H9 (cell line): ENCODE measurements around the gene TRMT61A. TPM values are rescaled to one million over a fixed set of nuclear protein-coding genes. Genes with fewer than 3 reads are reported as not detected.

Experiments used
- DNase-seq: peaks from one replicate; pipeline ENCODE4 v3.0.0-alpha.2; 2017
- H2AFZ ChIP-seq: one replicate; pipeline ENCODE4 v1.6.1; 2013; ENCODE audit warnings: mild to moderate bottlenecking, low read length, control low read depth, moderate library complexity
- H2AK5ac ChIP-seq: 2 replicates; pipeline ENCODE4 v1.6.1; 2013; ENCODE audit warnings: low read length, control low read depth, mixed read lengths; ENCODE audit not compliant: insufficient read length
- H2BK120ac ChIP-seq: one replicate; pipeline ENCODE4 v1.6.1; 2013; ENCODE audit warnings: low read depth, mild to moderate bottlenecking, low read length, control low read depth, inconsistent platforms; ENCODE audit not compliant: poor library complexity, severe bottlenecking
- H2BK12ac ChIP-seq: 2 replicates; pipeline ENCODE4 v1.6.1; 2013; ENCODE audit warnings: low read length, control low read depth, mixed read lengths, low read depth; ENCODE audit not compliant: insufficient read length
- H2BK15ac ChIP-seq: 2 replicates; pipeline ENCODE4 v1.6.1; 2013; ENCODE audit warnings: low read depth, low read length, control low read depth
- H2BK20ac ChIP-seq: one replicate; pipeline ENCODE4 v1.6.1; 2013; ENCODE audit warnings: low read depth, mild to moderate bottlenecking, low read length, control low read depth, inconsistent platforms; ENCODE audit not compliant: poor library complexity, severe bottlenecking
- H2BK5ac ChIP-seq: 2 replicates; pipeline ENCODE4 v1.6.1; 2013; ENCODE audit warnings: low read length, control low read depth, mixed read lengths; ENCODE audit not compliant: insufficient read length
- H3K14ac ChIP-seq: 2 replicates; pipeline ENCODE4 v1.6.1; 2013; ENCODE audit warnings: low read length, control low read depth; ENCODE audit not compliant: insufficient read depth
- H3K18ac ChIP-seq: 2 replicates; pipeline ENCODE4 v1.6.1; 2013; ENCODE audit warnings: low read depth, mild to moderate bottlenecking, mixed read lengths, low read length, control low read depth; ENCODE audit not compliant: insufficient read length
- H3K23ac ChIP-seq: 2 replicates; pipeline ENCODE4 v1.6.1; 2013; ENCODE audit warnings: low read length, control low read depth, mixed read lengths, low read depth; ENCODE audit not compliant: insufficient read length
- H3K23me2 ChIP-seq: 2 replicates; pipeline ENCODE4 v1.6.1; 2013; ENCODE audit warnings: low read depth, mild to moderate bottlenecking, mixed read lengths, low read length, control low read depth; ENCODE audit not compliant: insufficient read length, poor library complexity, severe bottlenecking
- H3K27ac ChIP-seq: 2 replicates; pipeline ENCODE4 v1.5.1; 2013; ENCODE audit warnings: low read length, control low read depth, mixed read lengths, low read depth; ENCODE audit not compliant: insufficient read length
- H3K27me3 ChIP-seq: 2 replicates; pipeline ENCODE4 v1.6.1; 2013; ENCODE audit warnings: low read length, control low read depth, inconsistent platforms; ENCODE audit not compliant: insufficient read depth
- H3K4ac ChIP-seq: 2 replicates; pipeline ENCODE4 v1.6.1; 2013; ENCODE audit warnings: low read depth, mild to moderate bottlenecking, control low read depth, inconsistent platforms, low read length, moderate library complexity
- H3K4me1 ChIP-seq: 2 replicates; pipeline ENCODE4 v1.6.1; 2013; ENCODE audit warnings: low read length, control low read depth, inconsistent platforms; ENCODE audit not compliant: insufficient read depth
- H3K4me2 ChIP-seq: 2 replicates; pipeline ENCODE4 v1.6.1; 2013; ENCODE audit warnings: low read length, control low read depth, mixed read lengths; ENCODE audit not compliant: insufficient read length, insufficient read depth
- H3K56ac ChIP-seq: 2 replicates; pipeline ENCODE4 v1.6.1; 2013; ENCODE audit warnings: low read depth, mild to moderate bottlenecking, mixed read lengths, low read length, control low read depth; ENCODE audit not compliant: insufficient read length
- H3K79me1 ChIP-seq: 2 replicates; pipeline ENCODE4 v1.6.1; 2013; ENCODE audit warnings: low read depth, mild to moderate bottlenecking, moderate library complexity, low read length, control low read depth, inconsistent platforms; ENCODE audit not compliant: insufficient read depth, poor library complexity, severe bottlenecking
- H3K79me2 ChIP-seq: 2 replicates; pipeline ENCODE4 v1.6.1; 2013; ENCODE audit warnings: low read length, control low read depth, inconsistent platforms; ENCODE audit not compliant: insufficient read depth
- H3K9ac ChIP-seq: 2 replicates; pipeline ENCODE4 v1.6.1; 2013; ENCODE audit warnings: low read length, control low read depth, mixed read lengths; ENCODE audit not compliant: insufficient read length; ENCODE audit errors: extremely low read depth
- H3K9me3 ChIP-seq: one replicate; pipeline ENCODE4 v1.6.1; 2013; ENCODE audit warnings: low read depth, low read length, inconsistent platforms; ENCODE audit not compliant: control insufficient read depth
- H3T11ph ChIP-seq: one replicate; pipeline ENCODE4 v1.6.1; 2013; ENCODE audit warnings: mild to moderate bottlenecking, low read length, control low read depth, inconsistent platforms
- H4K20me1 ChIP-seq: one replicate; pipeline ENCODE4 v1.6.1; 2013; ENCODE audit not compliant: control insufficient read depth, insufficient read length, insufficient read depth
- H4K5ac ChIP-seq: 2 replicates; pipeline ENCODE4 v1.6.1; 2013; ENCODE audit warnings: low read depth, mild to moderate bottlenecking, mixed read lengths, low read length, control low read depth; ENCODE audit not compliant: insufficient read length
- H4K8ac ChIP-seq: replicated peaks from 2 replicates; pipeline ENCODE4 v1.6.1; 2013; ENCODE audit warnings: low read length, control low read depth, mixed read lengths, low read depth; ENCODE audit not compliant: insufficient read length
- H4K91ac ChIP-seq: 2 replicates; pipeline ENCODE4 v1.6.1; 2013; ENCODE audit warnings: low read depth, mild to moderate bottlenecking, moderate library complexity, mixed read lengths, low read length, control low read depth; ENCODE audit not compliant: insufficient read length
- H3K27ac Mint-ChIP-seq, 3 experiments: 2 replicates in 2 of 3; 3 replicates in 1 of 3; pipeline ENCODE4 v1.8.0; 2020 to 2021; ENCODE audit warnings: mixed read lengths in 3 of 3, mild to moderate bottlenecking in 1 of 3, moderate library complexity in 1 of 3
- H3K27me3 Mint-ChIP-seq: 2 replicates; pipeline ENCODE4 v1.8.0; 2021; ENCODE audit warnings: low read depth, mild to moderate bottlenecking, moderate library complexity, mixed read lengths
- H3K36me3 Mint-ChIP-seq, 3 experiments: 2 replicates in 2 of 3; 3 replicates in 1 of 3; pipeline ENCODE4 v1.8.0; 2020 to 2021; ENCODE audit warnings: low read depth in 3 of 3, mixed read lengths in 3 of 3; ENCODE audit not compliant: insufficient read depth in 1 of 3
- H3K4me1 Mint-ChIP-seq, 2 experiments: 2 replicates each; pipeline ENCODE4 v1.8.0; 2020; ENCODE audit warnings: mixed read lengths in 2 of 2
- H3K4me3 Mint-ChIP-seq, 2 experiments: 2 replicates in 1 of 2; 3 replicates in 1 of 2; pipeline ENCODE4 v1.8.0; 2020 to 2021; ENCODE audit warnings: mild to moderate bottlenecking in 2 of 2, mixed read lengths in 2 of 2, moderate library complexity in 1 of 2
- H3K9me3 Mint-ChIP-seq, 2 experiments: 2 replicates in 1 of 2; 3 replicates in 1 of 2; pipeline ENCODE4 v1.8.0; 2020; ENCODE audit warnings: mild to moderate bottlenecking in 2 of 2, mixed read lengths in 2 of 2, moderate library complexity in 1 of 2
- WGBS: extraction: QIAGEN DNeasy Blood & Tissue Kit; methylation state at CpG from one replicate; pipeline ENCODE4 v1.1.7; 2013; ENCODE audit warnings: missing lambda C conversion rate, low lambda C conversion rate, mixed read lengths; ENCODE audit not compliant: insufficient read length; ENCODE audit errors: extremely low coverage; 5-methylcytosine and 5-hydroxymethylcytosine counted together
- total RNA-seq: library from RNA; stranded (reverse); gene quantifications from 2 replicates; pipeline ENCODE4 v1.2.1, GENCODE V29; 2021
- TF ChIP-seq, protein P1 (sequence below): fragments of 200-600 bp; sonication (generic); conservative IDR thresholded peaks from 3 replicates; pipeline ENCODE4 v1.8.0; 2021; ENCODE audit warnings: antibody characterized with exemption, mild to moderate bottlenecking

The TRMT61A gene
- total RNA-seq, 1 experiment from 2014 or later, result 21.9 TPM

GRCh38 chr14:103530390-103530789, 1.4 kb downstream of the TRMT61A start:
- no peak overlapping the region for H3K56ac ChIP-seq
- H3K4ac ChIP-seq, result no peak overlapping the region
- H3K9me3 Mint-ChIP-seq, result no peaks in the 10 kb centered on the region; a peak in 2 of 5 replicates
- H2BK12ac ChIP-seq, result no peak overlapping the region
- H4K91ac ChIP-seq, result no peak overlapping the region
- H3K4me2 ChIP-seq, result peak overlapping the region; percentile 93
- H4K20me1 ChIP-seq, result peaks cover 4% of the 10 kb centered on the region
- H2BK20ac ChIP-seq, result no peak overlapping the region
- H2BK120ac ChIP-seq, result no peak overlapping the region
- H3K9me3 ChIP-seq, result no peaks in the 10 kb centered on the region
- DNase-seq, result peak; percentile 73
- TF ChIP-seq, protein P1, sequence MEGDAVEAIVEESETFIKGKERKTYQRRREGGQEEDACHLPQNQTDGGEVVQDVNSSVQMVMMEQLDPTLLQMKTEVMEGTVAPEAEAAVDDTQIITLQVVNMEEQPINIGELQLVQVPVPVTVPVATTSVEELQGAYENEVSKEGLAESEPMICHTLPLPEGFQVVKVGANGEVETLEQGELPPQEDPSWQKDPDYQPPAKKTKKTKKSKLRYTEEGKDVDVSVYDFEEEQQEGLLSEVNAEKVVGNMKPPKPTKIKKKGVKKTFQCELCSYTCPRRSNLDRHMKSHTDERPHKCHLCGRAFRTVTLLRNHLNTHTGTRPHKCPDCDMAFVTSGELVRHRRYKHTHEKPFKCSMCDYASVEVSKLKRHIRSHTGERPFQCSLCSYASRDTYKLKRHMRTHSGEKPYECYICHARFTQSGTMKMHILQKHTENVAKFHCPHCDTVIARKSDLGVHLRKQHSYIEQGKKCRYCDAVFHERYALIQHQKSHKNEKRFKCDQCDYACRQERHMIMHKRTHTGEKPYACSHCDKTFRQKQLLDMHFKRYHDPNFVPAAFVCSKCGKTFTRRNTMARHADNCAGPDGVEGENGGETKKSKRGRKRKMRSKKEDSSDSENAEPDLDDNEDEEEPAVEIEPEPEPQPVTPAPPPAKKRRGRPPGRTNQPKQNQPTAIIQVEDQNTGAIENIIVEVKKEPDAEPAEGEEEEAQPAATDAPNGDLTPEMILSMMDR, result no peak
- no peak overlapping the region for H4K8ac ChIP-seq
- no peak overlapping the region for H4K5ac ChIP-seq
- peaks cover 10% of the 10 kb centered on the region; the same call in 1 of the 2 replicates for H3K79me2 ChIP-seq
- no peak overlapping the region for H2BK15ac ChIP-seq
- H3K4me1 Mint-ChIP-seq, result peaks cover 14 to 27% of the 10 kb centered on the region in 2 experiments
- no peak overlapping the region for H2BK5ac ChIP-seq
- no peak overlapping the region for H3K9ac ChIP-seq
- WGBS, result no CpG with 5 or more reads among the region's 7 CpGs
- no peak overlapping the region; the same call in 1 of the 2 replicates for H3K14ac ChIP-seq
- no peak overlapping the region for H3K18ac ChIP-seq
- H3K27me3 Mint-ChIP-seq, result peaks cover 13% of the 10 kb centered on the region
- H3K23me2 ChIP-seq, result peaks cover 8% of the 10 kb centered on the region
- H3K79me1 ChIP-seq, result peaks cover 13% of the 10 kb centered on the region
- no peaks in the 10 kb centered on the region; the same call in 1 of the 2 replicates for H3K4me1 ChIP-seq
- no peak overlapping the region for H3T11ph ChIP-seq
- no peak overlapping the region for H2AFZ ChIP-seq
- 0 out of 7 replicates have a peak overlapping the region, but pooled peaks of 1 of the 3 experiments have one; percentile 72 for H3K27ac Mint-ChIP-seq
- no peak overlapping the region for H3K23ac ChIP-seq
- peaks cover 0 to 8% (median 4%) of the 10 kb centered on the region in 3 experiments; a peak in 5 of 7 replicates for H3K36me3 Mint-ChIP-seq
- no peaks in the 10 kb centered on the region for H3K27me3 ChIP-seq
- no peak overlapping the region for H2AK5ac ChIP-seq
- H3K4me3 Mint-ChIP-seq, result peak overlapping the region; percentile 91 to 97
- no peak overlapping the region for H3K27ac ChIP-seq
